Spleen (tissue), 7 donors: ENCODE results near the gene ZDHHC18.

Experiments used
- POLR2A ChIP-seq, 3 donors: fragments of 450-650 bp; IDR thresholded peaks; one replicate each; pipeline ENCODE4 v1.5.1; 2017; ENCODE audit warnings: antibody characterized with exemption in 3 of 3, mild to moderate bottlenecking in 1 of 3
- POLR2AphosphoS5 ChIP-seq, 3 donors: sonication (generic); formaldehyde crosslinking; IDR thresholded peaks; one replicate each; pipeline ENCODE4 v1.5.1; 2017; ENCODE audit warnings: antibody characterized with exemption in 3 of 3
- TF ChIP-seq, protein P1 (sequence below), 11 experiments: fragments of 200-600 bp in 7 of 11; fragments of 450-650 bp in 4 of 11; sonication (generic) in 4 of 11; IDR thresholded peaks in 8 of 11; conservative IDR thresholded peaks in 3 of 11; 1 replicate in 7 of 11; 2 replicates in 4 of 11; pipeline versions ENCODE4 v1.4.0 to v1.8.0; 2016 to 2021; ENCODE audit warnings: antibody characterized with exemption in 11 of 11, inconsistent platforms in 4 of 11, mild to moderate bottlenecking in 1 of 11
- donor health status: DM: no; HTN: no; CAD: no; lungs with moderate emphysema.
- donor health status: DM: no; HTN: no; CAD: no.
- donor health status: DM: no; HTN: no; CAD: no.

DNA sequence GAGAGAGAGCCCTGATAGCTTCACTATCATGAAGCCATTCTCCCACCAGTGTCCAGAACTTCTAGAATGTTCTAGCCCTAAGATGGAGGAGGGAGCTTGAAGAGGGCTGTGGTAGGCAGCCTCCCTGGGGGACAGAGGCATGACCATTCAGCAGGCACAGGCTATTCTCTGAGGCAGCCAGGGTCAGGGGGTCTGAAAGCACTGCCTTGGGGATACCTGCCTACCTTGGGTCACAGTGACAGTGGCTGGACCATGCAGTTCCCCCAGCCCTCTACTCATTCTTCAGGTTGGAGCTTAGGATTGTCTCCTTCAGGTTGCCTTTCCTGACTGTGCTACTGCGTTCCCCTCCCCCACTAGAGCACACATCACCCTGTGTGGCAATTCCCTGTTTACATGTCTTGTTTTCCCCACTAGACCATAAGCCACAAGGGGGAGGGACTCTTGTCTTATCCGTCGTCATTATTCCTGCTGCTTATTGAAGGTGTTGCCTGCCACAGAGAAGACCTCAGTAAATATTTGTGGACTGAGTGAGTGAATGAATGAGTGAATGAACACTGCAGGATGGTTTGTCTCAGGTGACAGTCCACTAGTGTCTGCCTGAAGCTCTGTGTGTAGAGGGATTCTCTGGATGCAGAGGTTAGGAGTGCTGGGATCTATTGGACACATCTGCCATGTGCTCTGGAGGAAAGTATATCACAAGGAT lies 5.2 kb downstream of the ZDHHC18 start:
- TF ChIP-seq POLR2AphosphoS5 (IDR thresholded peaks at IDR 0.05) (peak in 1 of 3 donors; percentile 80), POLR2A (IDR thresholded peaks at IDR 0.05) (no peak)
- TF ChIP-seq, protein P1, sequence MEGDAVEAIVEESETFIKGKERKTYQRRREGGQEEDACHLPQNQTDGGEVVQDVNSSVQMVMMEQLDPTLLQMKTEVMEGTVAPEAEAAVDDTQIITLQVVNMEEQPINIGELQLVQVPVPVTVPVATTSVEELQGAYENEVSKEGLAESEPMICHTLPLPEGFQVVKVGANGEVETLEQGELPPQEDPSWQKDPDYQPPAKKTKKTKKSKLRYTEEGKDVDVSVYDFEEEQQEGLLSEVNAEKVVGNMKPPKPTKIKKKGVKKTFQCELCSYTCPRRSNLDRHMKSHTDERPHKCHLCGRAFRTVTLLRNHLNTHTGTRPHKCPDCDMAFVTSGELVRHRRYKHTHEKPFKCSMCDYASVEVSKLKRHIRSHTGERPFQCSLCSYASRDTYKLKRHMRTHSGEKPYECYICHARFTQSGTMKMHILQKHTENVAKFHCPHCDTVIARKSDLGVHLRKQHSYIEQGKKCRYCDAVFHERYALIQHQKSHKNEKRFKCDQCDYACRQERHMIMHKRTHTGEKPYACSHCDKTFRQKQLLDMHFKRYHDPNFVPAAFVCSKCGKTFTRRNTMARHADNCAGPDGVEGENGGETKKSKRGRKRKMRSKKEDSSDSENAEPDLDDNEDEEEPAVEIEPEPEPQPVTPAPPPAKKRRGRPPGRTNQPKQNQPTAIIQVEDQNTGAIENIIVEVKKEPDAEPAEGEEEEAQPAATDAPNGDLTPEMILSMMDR (IDR thresholded peaks at IDR 0.05 in 8 of 11, conservative IDR thresholded peaks at IDR 0.05 in 3 of 11) = peak in 1 of 11 experiments; percentile 9
